VCaP (cell line): ENCODE data around the gene C1QTNF6.

Source experiments
- H3K27ac ChIP-seq: fragments of 450-650 bp; 2 replicates; pipeline ENCODE4 v1.5.1; 2017
- CTCF ChIP-seq: fragments of 450-650 bp; conservative IDR thresholded peaks from 2 replicates; pipeline ENCODE4 v1.5.1; 2017; ENCODE audit warnings: mild to moderate bottlenecking, moderate library complexity

Gene C1QTNF6

DNA sequence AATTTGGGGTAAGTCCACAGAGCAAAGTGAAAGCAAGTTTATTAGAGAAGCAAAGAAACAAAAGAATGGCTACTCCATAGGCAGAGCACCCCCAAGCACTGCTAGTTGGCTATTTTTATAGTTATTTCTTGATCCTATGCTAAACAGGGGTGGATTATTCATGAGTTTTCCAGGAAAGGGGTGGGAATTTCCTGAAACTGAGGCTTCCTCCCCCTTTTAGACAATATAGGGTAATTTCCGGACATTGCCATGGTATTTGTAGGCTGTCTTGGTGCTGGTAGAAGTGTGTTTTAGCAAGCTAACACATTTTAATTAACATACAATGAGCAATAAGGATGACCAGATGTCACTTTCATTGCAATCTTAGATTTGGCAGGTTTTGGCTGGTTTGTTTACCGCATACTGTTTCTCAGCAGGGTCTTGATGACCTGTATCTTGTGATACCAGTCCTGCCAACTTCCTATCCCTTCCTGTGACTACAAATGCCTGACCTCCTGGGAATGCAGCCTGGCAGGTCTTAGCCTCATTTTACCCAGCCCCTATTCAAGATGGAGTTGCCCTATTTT lies 937 bp upstream of the C1QTNF6 start:
- TF ChIP-seq CTCF, result no peak
- H3K27ac ChIP-seq, result peak overlapping the region; percentile 92

DNA sequence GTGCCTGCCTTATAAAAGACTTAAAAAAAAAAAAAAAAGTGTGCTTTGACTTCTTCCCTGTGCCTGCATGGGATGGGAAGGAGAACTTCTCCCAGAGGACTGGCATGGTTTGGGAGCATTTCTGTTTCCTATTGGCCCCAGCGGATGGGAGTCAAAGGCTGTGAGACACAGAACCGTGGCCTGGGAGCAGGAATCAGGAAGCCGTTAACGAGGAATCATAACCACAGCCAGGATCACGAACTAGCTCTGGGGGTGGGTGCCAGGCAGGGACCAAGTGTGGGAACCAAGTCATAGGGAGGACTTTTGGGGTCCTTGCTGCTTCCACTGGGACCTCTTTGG lies 526 bp downstream of the C1QTNF6 start:
- no peak for TF ChIP-seq CTCF
- peak overlapping the region; percentile 92 for H3K27ac ChIP-seq

DNA sequence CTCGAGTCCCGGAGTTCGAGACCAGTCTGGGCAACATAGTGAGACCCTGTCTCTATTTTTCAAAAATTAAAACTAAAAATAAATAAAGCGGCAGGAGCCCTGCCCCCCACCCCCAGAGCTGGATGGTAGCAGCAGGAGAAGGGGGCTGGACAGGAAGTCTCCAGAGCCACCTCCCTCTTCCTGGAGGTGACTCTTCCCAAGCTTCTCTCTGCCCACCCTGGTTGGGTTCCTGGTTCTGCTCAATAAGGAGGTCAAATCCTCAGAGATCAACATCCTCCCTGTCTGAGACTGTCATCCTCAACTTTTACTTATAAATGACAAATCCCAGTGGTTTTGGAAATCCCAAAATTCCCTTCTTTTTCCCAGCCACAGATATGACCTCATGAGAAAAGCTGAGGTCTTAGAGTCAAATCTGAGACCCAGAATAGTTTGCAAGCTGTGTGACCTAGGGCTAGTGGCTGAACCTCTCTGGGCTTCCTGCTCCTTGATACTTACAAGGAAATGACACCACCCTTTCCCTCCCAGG lies 987 bp downstream of the C1QTNF6 start:
- H3K27ac ChIP-seq, result peak overlapping the region; percentile 92
- TF ChIP-seq CTCF, result no peak

- H3K27ac ChIP-seq, result peak overlapping the region; percentile 92
- TF ChIP-seq CTCF, result no peak
These were observed 1.6 kb downstream of the C1QTNF6 start for GRCh38 chr22:37186228-37186996.

GRCh38 chr22:37185646-37186227 lies 2.3 kb downstream of the C1QTNF6 start:
- TF ChIP-seq CTCF, result no peak
- H3K27ac ChIP-seq, result no peak overlapping the region

DNA sequence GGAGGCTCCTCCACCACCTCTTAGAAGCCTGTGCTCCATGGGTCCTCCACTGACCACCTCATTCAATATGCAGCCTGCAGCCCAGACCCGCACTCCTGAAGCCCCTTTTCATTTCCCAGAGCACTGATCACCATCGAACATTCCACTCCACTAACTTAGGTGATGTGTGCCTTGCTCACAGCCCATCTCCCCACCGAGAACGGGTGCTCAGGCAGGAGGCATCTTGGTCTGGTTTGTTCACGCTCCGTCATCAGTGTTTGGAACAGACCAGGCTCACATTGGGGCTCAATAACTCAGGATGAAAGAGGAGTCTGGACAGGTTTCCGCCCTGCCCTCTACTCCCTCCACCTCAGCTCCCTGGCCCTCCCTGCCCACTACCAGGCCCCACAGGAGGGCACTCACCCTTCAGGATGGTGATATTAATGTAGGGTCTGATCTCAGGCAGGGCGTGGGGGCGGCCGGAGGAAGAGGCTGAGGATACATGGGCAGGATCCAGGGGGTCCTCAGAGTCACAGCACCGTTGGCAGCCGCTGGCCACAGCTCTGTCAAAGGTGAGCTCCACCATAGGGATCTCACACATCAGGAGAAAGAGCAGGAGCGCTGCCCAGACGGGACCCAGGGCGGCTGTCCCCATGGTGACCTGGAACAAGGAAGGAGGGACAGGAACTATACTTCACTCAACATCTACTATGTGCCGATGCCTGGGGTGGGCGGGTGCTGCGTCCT lies 3.1 kb downstream of the C1QTNF6 start:
- no peak for TF ChIP-seq CTCF
- no peak overlapping the region for H3K27ac ChIP-seq

DNA sequence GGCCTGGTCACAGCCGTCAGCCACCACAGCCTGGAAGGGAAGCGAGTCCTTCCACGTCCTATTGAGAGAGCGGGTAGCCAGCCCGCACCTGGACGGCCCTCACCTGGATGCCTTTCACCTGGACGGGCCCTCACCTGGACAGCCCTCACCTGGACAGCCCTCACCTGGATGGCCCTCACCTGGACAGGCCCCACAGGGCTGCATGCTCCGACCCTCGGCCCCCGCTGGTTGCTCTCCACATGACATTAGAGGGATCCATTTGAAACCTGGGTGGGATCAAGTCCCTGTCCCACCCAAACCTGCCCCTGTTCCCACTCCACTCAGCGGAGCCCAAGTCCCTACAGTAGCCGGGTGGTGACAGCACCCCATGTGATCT lies 3.7 kb downstream of the C1QTNF6 start:
- H3K27ac ChIP-seq, result no peak overlapping the region
- TF ChIP-seq CTCF, result no peak
